ENCODE results near the gene PRDM15. TPM values are rescaled to one million over a fixed set of nuclear protein-coding genes. Genes with fewer than 3 reads are reported as not detected.

Gene PRDM15
- polyA plus RNA-seq, 3 donors from 2014 or later: 1.3 to 3.5 TPM; not detected in 1

GRCh38 chr21:41834252-41834925, 44.8 kb downstream of the PRDM15 start:
- no peak overlapping the region for H3K4me3 Mint-ChIP-seq
- H3K27me3 Mint-ChIP-seq (ENCODE audit: low read depth in 3 of 3): no peaks in the 10 kb centered on the region
- H3K4me1 Mint-ChIP-seq: no peaks in the 10 kb centered on the region
- no peaks in the 10 kb centered on the region for H3K9me3 Mint-ChIP-seq
- peaks cover 9 to 25% (median 14%) of the 10 kb centered on the region in 3 donors for H3K36me3 Mint-ChIP-seq
- DNase-seq: no peak
- no peak overlapping the region for H3K27ac Mint-ChIP-seq

- H3K36me3 Mint-ChIP-seq: peaks cover 9 to 20% (median 14%) of the 10 kb centered on the region in 3 donors
These were observed 45.5 kb downstream of the PRDM15 start for GRCh38 chr21:41833497-41834115.

GRCh38 chr21:41832596-41833496, 46.3 kb downstream of the PRDM15 start:
- H3K27me3 Mint-ChIP-seq (ENCODE audit: low read depth in 3 of 3): no peaks in the 10 kb centered on the region
- no peaks in the 10 kb centered on the region for H3K9me3 Mint-ChIP-seq
- no peaks in the 10 kb centered on the region for H3K4me1 Mint-ChIP-seq
- no peak overlapping the region for H3K27ac Mint-ChIP-seq
- H3K36me3 Mint-ChIP-seq: peaks cover 9 to 20% (median 14%) of the 10 kb centered on the region in 3 donors
- H3K4me3 Mint-ChIP-seq: no peak overlapping the region
- DNase-seq: no peak

More at GRCh38 chr21:41833497-41834115, 45.5 kb downstream of the PRDM15 start:
- Mint-ChIP-seq H3K9me3 (no peaks in the 10 kb centered on the region), H3K27me3 (ENCODE audit: low read depth in 3 of 3) (no peaks in the 10 kb centered on the region), H3K4me1 (no peaks in the 10 kb centered on the region), H3K27ac (no peak overlapping the region), H3K4me3 (no peak overlapping the region)
- DNase-seq: no peak

- DNase-seq: no peak
- Mint-ChIP-seq H3K4me1 (no peaks in the 10 kb centered on the region), H3K27ac (no peak overlapping the region), H3K27me3 (ENCODE audit: low read depth in 3 of 3) (no peaks in the 10 kb centered on the region), H3K9me3 (no peaks in the 10 kb centered on the region), H3K36me3 (peaks cover 5 to 16% (median 11%) of the 10 kb centered on the region in 3 donors), H3K4me3 (no peak overlapping the region)
These were observed 47.1 kb downstream of the PRDM15 start for GRCh38 chr21:41831866-41832595.

GRCh38 chr21:41831453-41831831, 47.7 kb downstream of the PRDM15 start:
- Mint-ChIP-seq H3K4me1 (no peaks in the 10 kb centered on the region), H3K9me3 (no peaks in the 10 kb centered on the region), H3K36me3 (peaks cover 0 to 11% (median 6%) of the 10 kb centered on the region in 3 donors), H3K27ac (no peak overlapping the region), H3K27me3 (ENCODE audit: low read depth in 3 of 3) (no peaks in the 10 kb centered on the region), H3K4me3 (no peak overlapping the region)
- no peak for DNase-seq

GRCh38 chr21:41830764-41831452, 48.2 kb downstream of the PRDM15 start:
- Mint-ChIP-seq H3K4me1 (no peaks in the 10 kb centered on the region), H3K36me3 (peaks cover 0 to 12% (median 5%) of the 10 kb centered on the region in 3 donors), H3K27me3 (ENCODE audit: low read depth in 3 of 3) (no peaks in the 10 kb centered on the region), H3K9me3 (no peaks in the 10 kb centered on the region), H3K4me3 (no peak overlapping the region), H3K27ac (no peak overlapping the region)
- DNase-seq: no peak

GRCh38 chr21:41830145-41830707, 48.9 kb downstream of the PRDM15 start:
- Mint-ChIP-seq H3K4me1 (no peaks in the 10 kb centered on the region), H3K27me3 (ENCODE audit: low read depth in 3 of 3) (no peaks in the 10 kb centered on the region), H3K27ac (no peak overlapping the region), H3K4me3 (no peak overlapping the region), H3K36me3 (peaks cover 0 to 15% (median 4%) of the 10 kb centered on the region in 3 donors), H3K9me3 (no peaks in the 10 kb centered on the region)
- no peak for DNase-seq

- H3K27ac Mint-ChIP-seq: no peak overlapping the region
- H3K36me3 Mint-ChIP-seq: peaks cover 0 to 18% (median 4%) of the 10 kb centered on the region in 3 donors
- H3K4me1 Mint-ChIP-seq: no peaks in the 10 kb centered on the region
- H3K9me3 Mint-ChIP-seq: no peaks in the 10 kb centered on the region
- no peak overlapping the region for H3K4me3 Mint-ChIP-seq
- no peaks in the 10 kb centered on the region for H3K27me3 Mint-ChIP-seq (ENCODE audit: low read depth in 3 of 3)
- DNase-seq: no peak
These were observed 50.2 kb downstream of the PRDM15 start for GRCh38 chr21:41828884-41829360.

GRCh38 chr21:41827951-41828883, 50.9 kb downstream of the PRDM15 start:
- H3K27me3 Mint-ChIP-seq (ENCODE audit: low read depth in 3 of 3): no peaks in the 10 kb centered on the region
- H3K4me3 Mint-ChIP-seq: no peak overlapping the region
- no peaks in the 10 kb centered on the region for H3K9me3 Mint-ChIP-seq
- H3K4me1 Mint-ChIP-seq: no peaks in the 10 kb centered on the region
- peaks cover 0 to 18% (median 4%) of the 10 kb centered on the region in 3 donors for H3K36me3 Mint-ChIP-seq
- no peak overlapping the region for H3K27ac Mint-ChIP-seq
- DNase-seq: no peak

- peaks cover 0 to 1% (median 0%) of the 10 kb centered on the region in 3 donors for H3K27me3 Mint-ChIP-seq (ENCODE audit: low read depth in 3 of 3)
- H3K9me3 Mint-ChIP-seq: no peaks in the 10 kb centered on the region
- no peaks in the 10 kb centered on the region for H3K4me1 Mint-ChIP-seq
- DNase-seq: no peak
- H3K4me3 Mint-ChIP-seq: no peak overlapping the region
- no peak overlapping the region for H3K27ac Mint-ChIP-seq
- H3K36me3 Mint-ChIP-seq: peaks cover 4 to 25% (median 7%) of the 10 kb centered on the region in 3 donors
These were observed 53.3 kb downstream of the PRDM15 start for GRCh38 chr21:41825881-41826280.

- Mint-ChIP-seq H3K27ac (no peak overlapping the region), H3K4me3 (no peak overlapping the region), H3K4me1 (no peaks in the 10 kb centered on the region), H3K9me3 (no peaks in the 10 kb centered on the region), H3K36me3 (peaks cover 4 to 30% (median 7%) of the 10 kb centered on the region in 3 donors), H3K27me3 (ENCODE audit: low read depth in 3 of 3) (peaks cover 0 to 3% (median 0%) of the 10 kb centered on the region in 3 donors)
- DNase-seq: no peak
These were observed 53.9 kb downstream of the PRDM15 start for GRCh38 chr21:41825216-41825615.
